HUES64 (cell line): ENCODE results near the gene KSR2.

ENCODE experiments used
- H3K27ac ChIP-seq: 2 replicates; pipeline ENCODE4 v1.7.0; 2013; ENCODE audit warnings: low read depth, low read length, inconsistent platforms
- H3K27me3 ChIP-seq: 2 replicates; pipeline ENCODE4 v1.6.1; 2013; ENCODE audit warnings: mild to moderate bottlenecking, low read length; ENCODE audit not compliant: insufficient read depth
- H3K36me3 ChIP-seq: 2 replicates; pipeline ENCODE4 v1.6.1; 2013; ENCODE audit warnings: mild to moderate bottlenecking, low read length; ENCODE audit not compliant: insufficient read depth
- H3K4me1 ChIP-seq: 2 replicates; pipeline ENCODE4 v1.6.1; 2013; ENCODE audit warnings: mild to moderate bottlenecking, low read length, moderate library complexity; ENCODE audit not compliant: insufficient read depth
- H3K4me3 ChIP-seq: 2 replicates; pipeline ENCODE4 v1.5.1; 2013; ENCODE audit warnings: mild to moderate bottlenecking, low read length, moderate library complexity
- H3K9ac ChIP-seq: 2 replicates; pipeline ENCODE4 v1.6.1; 2013; ENCODE audit warnings: mild to moderate bottlenecking, low read depth, low read length
- H3K9me3 ChIP-seq: 2 replicates; pipeline ENCODE4 v1.6.1; 2013; ENCODE audit warnings: low read depth, low read length; ENCODE audit not compliant: insufficient read depth
- WGBS: fragments of 150-250, 120-280 bp; methylation state at CpG from one replicate; pipeline ENCODE4 v1.1.7; 2013; ENCODE audit warnings: missing lambda C conversion rate; 5-methylcytosine and 5-hydroxymethylcytosine counted together

The KSR2 gene

DNA sequence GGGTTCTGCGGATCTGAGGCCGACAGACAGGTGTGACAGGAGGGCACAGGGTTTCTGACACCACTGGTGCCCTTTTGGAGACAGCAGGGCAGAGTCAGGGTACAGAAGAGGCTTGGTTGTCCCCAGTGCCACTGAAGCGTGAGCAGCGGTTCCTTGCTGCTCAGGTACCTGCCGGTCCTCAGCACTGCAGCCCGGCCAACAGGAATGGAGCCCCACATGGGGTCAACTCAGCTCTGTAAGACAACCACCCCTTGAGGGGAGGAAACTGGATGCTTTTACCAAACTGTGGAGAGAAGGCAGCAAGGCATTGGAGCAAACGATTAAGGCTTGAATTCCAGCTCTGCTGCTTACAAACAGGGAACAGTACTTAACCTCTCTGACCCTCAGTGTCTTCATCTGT lies 361.0 kb downstream of the KSR2 start:
- Histone ChIP-seq H3K9me3 (no peaks in the 10 kb centered on the region), H3K36me3 (no peaks in the 10 kb centered on the region), H3K27ac (no peak overlapping the region), H3K27me3 (no peaks in the 10 kb centered on the region), H3K4me3 (no peak overlapping the region), H3K9ac (no peak overlapping the region), H3K4me1 (peaks cover 9% of the 10 kb centered on the region)
- WGBS = 84% methylated on average over 7 of the region's 7 CpGs

DNA sequence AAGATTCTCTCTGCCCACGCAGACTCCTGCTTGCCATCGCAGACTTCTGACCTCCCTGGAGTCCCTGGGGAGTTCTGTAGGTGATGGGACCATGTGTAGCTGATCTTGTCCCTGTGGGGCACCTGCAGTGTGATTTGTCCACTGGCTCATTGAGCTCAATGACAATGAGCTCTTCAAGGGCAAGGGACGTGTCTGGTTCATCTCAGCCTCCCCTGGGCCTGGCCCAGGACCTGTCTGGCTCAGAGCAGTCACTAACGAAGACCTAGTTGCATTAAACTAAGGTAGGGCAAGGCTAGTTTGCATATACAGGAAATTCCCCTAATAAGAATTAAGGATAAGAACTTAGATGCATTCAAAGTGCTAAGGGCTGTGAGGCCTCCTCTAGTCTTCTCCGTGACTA lies 361.8 kb downstream of the KSR2 start:
- WGBS = 75% methylated on average over 5 of the region's 5 CpGs
- no peaks in the 10 kb centered on the region for H3K36me3 ChIP-seq
- H3K9ac ChIP-seq = no peak overlapping the region
- no peak overlapping the region for H3K4me3 ChIP-seq
- H3K27me3 ChIP-seq = no peaks in the 10 kb centered on the region
- no peak overlapping the region for H3K27ac ChIP-seq
- H3K9me3 ChIP-seq = no peaks in the 10 kb centered on the region
- peaks cover 9% of the 10 kb centered on the region for H3K4me1 ChIP-seq

DNA sequence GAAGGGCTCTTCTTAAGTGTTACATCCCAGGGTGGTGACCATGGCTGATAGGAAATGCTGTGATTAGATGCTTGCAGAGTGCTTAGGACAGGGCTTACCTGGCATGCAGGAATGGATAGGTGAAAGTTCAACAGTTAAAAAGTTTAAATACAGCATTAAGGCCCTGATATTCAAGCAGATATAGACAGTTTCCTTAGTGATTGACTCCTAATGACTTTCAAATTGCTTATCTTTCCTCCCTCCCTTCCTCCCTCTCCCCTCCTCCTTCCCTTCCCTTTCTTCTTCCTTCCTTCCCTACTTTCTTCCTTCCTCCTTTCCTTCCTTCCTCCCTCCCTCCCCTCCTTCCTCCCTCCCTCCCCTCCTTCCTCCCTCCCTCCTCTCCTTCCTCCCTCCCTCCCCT lies 362.8 kb downstream of the KSR2 start:
- H3K27me3 ChIP-seq = no peaks in the 10 kb centered on the region
- no peaks in the 10 kb centered on the region for H3K9me3 ChIP-seq
- no peaks in the 10 kb centered on the region for H3K36me3 ChIP-seq
- H3K4me3 ChIP-seq = no peak overlapping the region
- no peak overlapping the region for H3K9ac ChIP-seq
- peaks cover 9% of the 10 kb centered on the region for H3K4me1 ChIP-seq
- no peak overlapping the region for H3K27ac ChIP-seq

DNA sequence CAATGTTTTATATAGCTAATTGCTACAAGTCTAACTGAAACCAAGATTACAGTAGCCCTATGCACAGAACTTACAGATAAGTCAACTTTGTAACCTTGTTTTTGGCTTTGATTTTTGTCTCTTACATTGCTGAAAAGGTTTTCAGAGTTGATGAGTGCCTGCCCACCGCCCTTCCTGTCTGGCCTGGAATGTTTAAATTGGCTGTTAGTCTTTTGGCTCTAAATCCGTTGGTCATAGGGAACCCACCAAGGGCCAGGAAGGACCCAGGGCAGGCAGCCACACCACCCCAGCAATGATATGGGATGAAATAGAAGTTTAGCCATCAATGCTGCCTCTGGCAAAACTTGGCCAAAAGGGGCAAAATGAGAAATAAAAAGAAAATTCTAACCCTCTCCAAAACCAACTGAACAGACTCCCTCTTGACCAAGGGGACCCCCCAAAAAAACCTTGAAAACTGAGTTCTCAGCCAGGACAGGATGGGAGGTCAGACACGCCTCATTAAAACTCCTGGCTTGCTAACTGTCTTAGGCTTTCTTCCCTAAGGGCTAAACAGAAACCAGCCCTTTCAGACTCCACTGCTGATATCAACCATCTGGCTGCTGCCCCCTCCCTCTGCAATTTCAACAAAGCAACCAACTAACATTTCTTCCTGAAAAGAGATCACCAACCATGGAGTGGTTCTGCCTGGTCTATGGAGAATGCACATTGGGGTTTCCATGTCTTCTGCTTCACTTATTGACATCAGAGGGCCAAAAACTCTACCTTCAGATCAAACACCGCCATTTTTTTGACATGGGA lies 365.3 kb downstream of the KSR2 start:
- no peak overlapping the region for H3K4me3 ChIP-seq
- H3K9ac ChIP-seq = no peak overlapping the region
- 89% methylated on average over 4 of the region's 4 CpGs for WGBS
- no peak overlapping the region for H3K27ac ChIP-seq
- no peaks in the 10 kb centered on the region for H3K27me3 ChIP-seq
- no peaks in the 10 kb centered on the region for H3K36me3 ChIP-seq
- H3K4me1 ChIP-seq = peaks cover 9% of the 10 kb centered on the region
- no peaks in the 10 kb centered on the region for H3K9me3 ChIP-seq

DNA sequence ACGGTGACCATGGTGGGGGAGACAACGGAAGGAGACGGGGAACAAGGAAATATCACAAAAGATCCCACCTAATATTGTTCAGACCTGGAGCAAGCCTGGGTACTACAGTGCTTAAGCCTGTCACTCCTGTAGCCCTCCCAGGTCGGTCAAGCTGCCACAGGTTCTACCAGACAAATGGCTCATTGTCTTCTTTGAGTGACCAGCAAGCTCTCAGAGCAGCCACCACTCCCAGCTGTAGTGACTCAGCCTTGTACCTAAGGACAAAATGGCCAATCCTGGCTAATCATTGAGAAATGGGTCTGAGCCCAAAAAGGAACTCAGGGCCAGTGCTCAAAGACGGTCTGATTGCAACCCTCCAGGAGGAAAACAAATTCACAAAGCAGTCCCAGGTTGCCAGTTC lies 368.9 kb downstream of the KSR2 start:
- WGBS = 83% methylated on average over 5 of the region's 5 CpGs

DNA sequence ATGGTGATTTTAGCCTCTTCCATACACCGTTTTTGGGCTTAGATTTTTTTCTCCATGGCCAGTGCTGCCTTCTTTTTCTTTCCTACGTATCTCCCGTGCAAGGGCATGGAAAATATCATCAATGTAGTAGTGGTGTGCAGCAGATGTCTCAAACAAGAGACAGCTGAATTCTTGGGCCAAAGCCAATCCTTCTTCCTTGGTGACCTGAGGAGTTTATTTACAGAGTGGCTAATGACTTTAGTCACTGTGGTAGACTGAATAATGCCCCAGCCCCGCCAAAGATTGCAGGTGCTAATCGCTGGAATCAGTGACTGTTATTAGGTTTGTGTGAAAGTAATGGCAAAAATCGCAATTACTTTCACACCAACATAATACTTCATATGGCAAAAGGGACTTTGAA lies 371.8 kb downstream of the KSR2 start:
- Histone ChIP-seq H3K4me3 (no peak overlapping the region), H3K27ac (no peak overlapping the region), H3K9me3 (no peaks in the 10 kb centered on the region), H3K36me3 (no peaks in the 10 kb centered on the region), H3K9ac (no peak overlapping the region), H3K27me3 (no peaks in the 10 kb centered on the region), H3K4me1 (no peaks in the 10 kb centered on the region; the same call in 1 of the 2 replicates)
- 92% methylated on average over 5 of the region's 6 CpGs for WGBS

More for the DNA sequence above, 368.9 kb downstream of the KSR2 start:
- no peaks in the 10 kb centered on the region for H3K27me3 ChIP-seq
- H3K27ac ChIP-seq = no peak overlapping the region
- no peak overlapping the region for H3K4me3 ChIP-seq
- no peaks in the 10 kb centered on the region for H3K9me3 ChIP-seq
- H3K4me1 ChIP-seq = peaks cover 9% of the 10 kb centered on the region
- H3K9ac ChIP-seq = no peak overlapping the region
- H3K36me3 ChIP-seq = no peaks in the 10 kb centered on the region

DNA sequence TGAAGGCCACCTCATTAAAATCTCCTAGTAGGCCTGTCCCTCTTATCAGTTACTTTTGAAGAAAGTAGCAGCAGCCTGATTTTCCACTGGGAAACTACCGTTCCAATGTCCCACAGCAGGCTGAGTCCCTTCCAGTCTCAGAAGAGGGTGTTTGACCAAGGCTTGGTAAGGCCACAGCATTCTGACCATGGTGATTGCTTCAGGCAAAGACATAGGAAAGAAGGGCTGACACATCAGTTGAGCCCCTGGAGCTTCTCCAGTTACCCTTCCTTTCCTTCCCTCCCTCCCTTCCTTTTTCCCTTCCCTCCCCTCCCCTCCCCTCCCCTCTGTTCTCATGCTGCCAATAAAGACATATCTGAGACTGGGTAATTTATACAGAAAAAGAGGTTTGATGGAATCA lies 373.0 kb downstream of the KSR2 start:
- H3K4me3 ChIP-seq = no peak overlapping the region
- H3K9me3 ChIP-seq = no peaks in the 10 kb centered on the region
- 96% methylated on average over 1 of the region's 1 CpG for WGBS
- no peaks in the 10 kb centered on the region for H3K36me3 ChIP-seq
- H3K4me1 ChIP-seq = no peaks in the 10 kb centered on the region; the same call in 1 of the 2 replicates
- H3K27ac ChIP-seq = no peak overlapping the region
- no peak overlapping the region for H3K9ac ChIP-seq
- no peaks in the 10 kb centered on the region for H3K27me3 ChIP-seq

DNA sequence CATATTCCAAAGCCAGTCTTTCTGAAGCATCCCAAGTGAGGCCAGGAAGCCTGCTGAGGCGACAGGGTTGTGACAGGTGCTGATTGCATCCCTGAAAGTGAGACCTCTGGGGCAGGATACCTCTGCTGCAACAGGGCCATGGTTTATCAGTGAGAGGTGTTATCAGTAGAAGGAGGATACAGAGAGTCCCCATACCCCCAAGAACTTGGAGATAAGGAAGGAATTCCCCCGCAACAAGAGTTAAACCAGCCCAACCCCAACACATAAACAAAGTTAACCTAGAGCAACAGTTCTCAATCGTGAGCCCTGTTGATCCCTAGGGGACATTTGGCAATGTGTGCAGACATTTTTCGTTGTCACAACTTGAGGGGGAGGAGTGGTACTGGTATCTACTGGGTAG lies 374.3 kb downstream of the KSR2 start:
- Histone ChIP-seq H3K27me3 (no peaks in the 10 kb centered on the region), H3K4me3 (no peak overlapping the region), H3K4me1 (no peaks in the 10 kb centered on the region), H3K27ac (no peak overlapping the region), H3K9ac (no peak overlapping the region), H3K36me3 (no peaks in the 10 kb centered on the region), H3K9me3 (no peaks in the 10 kb centered on the region)
- WGBS = 89% methylated on average over 4 of the region's 4 CpGs

DNA sequence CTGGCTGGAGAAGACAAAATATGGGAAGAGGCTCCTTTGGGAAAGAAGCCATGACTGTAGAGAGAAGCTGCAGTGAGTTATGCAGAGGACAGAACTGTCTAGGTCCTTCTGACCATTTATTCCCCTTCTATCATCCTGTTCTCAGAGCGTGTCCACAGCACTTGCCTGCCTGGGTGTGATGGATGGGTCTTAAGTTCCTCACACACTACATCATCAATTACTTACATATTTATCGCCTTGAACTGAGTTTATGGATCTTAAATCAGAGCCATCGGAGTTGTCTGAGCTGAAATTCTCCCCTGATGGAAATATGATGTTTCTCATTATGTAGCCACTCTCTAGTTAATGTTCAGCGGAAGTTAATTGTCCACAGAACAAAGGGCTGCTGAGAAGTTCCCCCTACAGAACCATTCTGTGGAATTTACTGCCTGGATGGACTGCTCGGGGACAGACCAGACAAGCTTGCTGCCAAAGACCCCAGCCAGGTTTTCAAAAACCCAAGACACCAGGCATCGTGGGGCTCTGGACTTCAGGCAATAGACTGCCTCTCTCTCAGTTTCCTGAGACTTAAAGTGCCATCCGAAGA lies 374.9 kb downstream of the KSR2 start:
- Histone ChIP-seq H3K27ac (no peak overlapping the region), H3K9me3 (no peaks in the 10 kb centered on the region), H3K36me3 (no peaks in the 10 kb centered on the region), H3K9ac (no peak overlapping the region), H3K4me1 (no peaks in the 10 kb centered on the region), H3K27me3 (no peaks in the 10 kb centered on the region), H3K4me3 (no peak overlapping the region)
- 96% methylated on average over 7 of the region's 7 CpGs for WGBS

DNA sequence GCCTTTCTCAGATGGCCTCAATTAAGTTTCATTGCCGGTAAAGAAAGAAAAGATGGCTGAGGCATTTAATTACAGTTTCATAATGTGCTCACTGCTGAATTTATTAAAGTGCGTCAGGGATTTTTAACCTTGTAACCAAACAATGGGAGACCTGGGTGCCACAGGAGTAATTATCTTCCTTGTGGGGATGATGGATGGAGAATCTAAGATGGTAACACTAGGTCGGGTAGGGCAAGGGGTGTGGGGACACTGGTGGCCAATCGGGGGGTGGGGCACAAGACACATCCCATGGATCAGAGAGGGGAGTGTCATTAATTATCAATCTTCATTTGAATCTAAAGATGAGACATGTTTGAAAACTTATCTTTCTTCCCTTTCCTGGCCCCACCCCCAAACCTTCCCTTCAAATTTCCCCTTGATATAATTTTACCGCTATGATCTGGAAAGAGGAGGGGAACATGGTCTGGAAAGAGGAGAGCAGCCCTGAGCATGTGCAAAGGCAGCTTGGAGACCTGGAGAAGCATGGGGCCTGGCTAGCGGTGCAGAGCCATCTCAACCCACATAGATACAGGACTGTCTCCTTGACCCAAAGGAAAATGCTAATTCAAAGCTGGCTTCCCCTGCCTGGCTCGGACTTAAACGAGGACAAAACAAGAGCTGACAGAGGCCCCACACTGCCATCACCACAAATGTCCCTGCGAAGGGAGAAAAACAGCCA lies 376.0 kb downstream of the KSR2 start:
- Histone ChIP-seq H3K27ac (no peak overlapping the region), H3K27me3 (no peaks in the 10 kb centered on the region), H3K9me3 (no peaks in the 10 kb centered on the region), H3K36me3 (no peaks in the 10 kb centered on the region), H3K9ac (no peak overlapping the region), H3K4me1 (no peaks in the 10 kb centered on the region), H3K4me3 (no peak overlapping the region)
- 67% methylated on average over 8 of the region's 9 CpGs for WGBS

DNA sequence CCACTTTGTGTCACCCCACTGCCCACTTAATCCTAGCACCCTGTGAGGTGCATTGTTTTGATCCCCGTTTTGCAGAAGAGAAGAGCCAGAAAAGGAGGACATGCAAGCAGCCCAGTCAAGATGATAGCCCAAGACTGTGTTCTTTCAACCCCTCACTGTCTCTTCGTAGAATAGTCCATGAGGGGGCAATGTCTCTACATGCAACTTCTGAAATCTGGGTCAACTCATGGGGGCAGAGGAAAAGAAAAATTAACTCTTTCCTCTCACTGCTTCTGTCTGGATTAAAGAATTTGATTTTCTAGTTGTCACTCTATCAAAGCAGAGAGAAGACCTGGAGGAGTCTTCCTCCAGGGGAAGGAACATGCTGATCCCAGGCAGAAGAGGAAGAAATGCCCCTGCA lies 377.8 kb downstream of the KSR2 start:
- WGBS = 74% methylated on average over 2 of the region's 2 CpGs
- H3K4me1 ChIP-seq = no peaks in the 10 kb centered on the region
- no peaks in the 10 kb centered on the region for H3K9me3 ChIP-seq
- H3K27ac ChIP-seq = no peak overlapping the region
- no peaks in the 10 kb centered on the region for H3K27me3 ChIP-seq
- H3K36me3 ChIP-seq = no peaks in the 10 kb centered on the region
- H3K9ac ChIP-seq = no peak overlapping the region
- H3K4me3 ChIP-seq = no peak overlapping the region
